Endometrium (tissue), 2 donors: ENCODE data around the gene ZNF664.

ENCODE experiments used
- FAIRE-seq: peaks from 2 replicates; lab custom pipeline; 2012; peaks lifted over from hg19 to GRCh38; lab: Jason Lieb, UNC
- donor health status: control.
- donor health status: control.

Gene ZNF664

DNA sequence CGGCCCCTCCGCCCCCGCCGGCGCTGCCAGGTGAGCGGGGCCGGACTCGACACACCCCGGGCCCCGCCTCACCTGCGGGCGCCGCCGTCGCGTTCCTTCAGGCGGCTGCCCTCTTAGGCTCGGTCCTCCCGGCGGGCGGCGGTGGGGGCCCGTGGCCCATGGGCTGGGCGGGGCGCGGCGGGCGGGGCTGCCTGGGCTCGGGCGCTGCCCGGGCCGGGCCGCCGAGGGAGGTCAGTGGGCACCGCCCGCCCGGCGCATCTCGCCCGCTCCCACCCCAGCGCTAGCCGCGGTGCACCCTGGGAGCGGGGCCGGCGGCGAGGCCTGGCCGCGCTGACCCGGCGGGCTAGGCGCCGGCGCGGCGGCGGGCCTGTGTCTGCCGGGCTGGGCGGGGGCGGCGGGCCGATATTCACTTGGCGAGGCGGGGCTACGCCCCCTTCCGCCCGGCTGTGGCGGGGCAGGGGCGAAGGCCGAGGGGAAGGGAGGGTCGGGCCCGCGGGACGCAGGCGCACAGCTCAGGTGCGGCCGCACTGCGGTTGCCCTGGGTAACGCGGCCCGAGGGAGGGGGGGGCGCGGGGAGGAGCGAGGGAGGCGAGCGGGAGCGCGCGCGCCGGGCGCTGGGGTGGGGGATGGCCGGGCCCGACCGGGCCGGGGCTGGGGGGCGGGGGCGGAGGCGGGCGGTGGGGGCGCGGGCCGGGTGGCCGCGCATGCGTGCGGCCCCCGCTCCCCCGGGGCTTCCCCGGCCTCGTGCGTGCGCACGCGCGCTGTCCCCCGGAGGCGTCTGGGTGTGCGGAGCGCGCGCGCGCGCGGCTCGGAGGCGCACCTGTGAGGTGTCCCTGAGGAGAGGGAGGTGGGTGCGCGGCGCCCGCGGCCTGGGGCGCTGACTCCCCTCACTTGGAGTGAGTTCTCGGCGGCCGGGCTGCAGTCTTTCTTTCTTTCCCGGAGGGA lies at the start of gene ZNF664, which contains the start of gene CCDC92:
ZNF664 (plus strand) TSS at position 759 of the 945 bp plus-strand sequence. CDS start 38,930 bp downstream, outside the sequence.
CCDC92 (minus strand) TSS at position 375 of the 945 bp plus-strand sequence. CDS start 28,526 bp downstream, outside the sequence.
- no peak for FAIRE-seq

DNA sequence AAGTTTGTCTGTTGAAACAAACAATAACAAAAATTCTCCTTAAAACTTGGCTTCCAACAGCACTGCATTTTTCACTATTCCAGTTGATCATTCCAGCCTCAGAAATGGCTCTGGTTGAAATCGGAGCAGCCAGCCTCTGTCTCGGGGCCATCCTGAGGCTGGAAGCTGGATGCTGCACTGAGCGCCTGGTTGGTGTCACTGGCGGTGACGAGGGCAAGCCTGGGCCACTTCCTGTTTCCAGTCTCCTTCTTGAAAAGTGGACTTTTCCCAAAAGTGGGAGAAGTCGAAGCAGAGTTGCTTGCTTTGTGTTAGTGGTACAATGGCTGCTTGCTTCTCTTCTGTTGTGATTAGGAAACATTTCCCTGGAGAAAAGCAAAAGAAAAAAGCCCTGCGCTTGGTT lies 49.1 kb upstream of the ZNF664 start:
- no peak for FAIRE-seq

DNA sequence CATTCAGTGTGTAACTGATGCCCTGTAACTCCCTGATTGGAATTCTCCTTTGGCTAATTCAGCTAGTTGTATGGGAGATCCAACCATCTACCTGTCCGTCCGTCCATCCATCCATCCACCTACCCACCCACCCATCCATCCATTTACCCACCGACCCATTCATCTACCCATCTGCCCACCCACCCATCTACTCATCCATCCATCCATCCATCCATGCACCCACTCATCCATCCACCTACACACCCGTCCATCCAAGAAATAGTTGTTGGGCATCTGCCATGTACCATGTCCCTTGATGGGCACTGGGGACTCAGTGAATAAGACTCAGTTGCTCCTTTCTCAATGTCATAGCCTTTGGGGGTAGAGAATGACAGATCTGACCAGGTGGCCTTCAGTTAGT lies 48.5 kb upstream of the ZNF664 start:
- no peak for FAIRE-seq

DNA sequence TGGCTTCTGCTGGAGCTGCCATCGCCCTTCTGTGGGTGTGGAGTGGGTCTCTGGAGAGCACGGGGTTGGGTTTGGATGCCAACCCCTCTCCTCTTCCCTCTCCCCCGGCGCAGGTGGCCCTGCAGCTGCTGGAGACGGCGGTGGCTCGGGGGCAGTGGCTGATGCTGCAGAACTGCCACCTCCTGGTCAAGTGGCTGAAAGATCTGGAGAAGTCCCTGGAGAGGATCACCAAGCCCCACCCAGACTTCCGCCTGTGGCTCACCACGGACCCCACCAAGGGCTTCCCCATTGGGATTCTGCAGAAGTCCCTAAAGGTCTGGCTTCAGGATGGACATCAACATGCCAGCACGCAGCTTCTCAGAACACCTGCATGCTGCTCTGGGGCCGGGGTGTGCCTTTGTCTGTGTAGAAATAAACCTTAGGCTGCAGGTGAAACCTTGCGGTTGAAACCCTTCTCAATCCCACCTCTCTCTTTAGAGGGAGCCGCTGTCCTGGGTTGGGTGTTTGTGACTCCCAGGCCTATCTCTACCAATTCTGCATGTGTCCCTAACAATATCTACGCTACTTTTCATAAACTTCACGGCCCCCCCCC lies 44.6 kb upstream of the ZNF664 start:
- no peak for FAIRE-seq

DNA sequence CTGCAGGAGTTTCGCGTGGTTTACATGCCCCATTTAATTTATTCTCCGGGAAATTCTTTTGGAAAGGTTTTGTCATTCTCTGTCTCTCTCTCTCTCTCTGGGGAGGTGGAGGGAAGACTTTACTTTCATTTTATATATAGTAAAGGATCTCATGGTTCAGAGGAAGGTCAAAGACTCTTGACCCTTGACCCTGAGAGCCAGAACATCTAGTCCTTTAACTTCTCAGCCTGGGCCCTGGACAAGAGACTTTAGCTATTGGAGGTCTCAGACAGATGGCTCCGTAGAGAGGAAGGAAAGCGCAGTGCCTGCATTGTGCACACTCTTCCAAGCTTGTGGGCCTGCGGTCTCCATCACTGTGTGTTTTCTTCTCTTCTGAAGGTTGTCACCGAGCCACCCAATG lies 44.1 kb upstream of the ZNF664 start:
- no peak for FAIRE-seq

DNA sequence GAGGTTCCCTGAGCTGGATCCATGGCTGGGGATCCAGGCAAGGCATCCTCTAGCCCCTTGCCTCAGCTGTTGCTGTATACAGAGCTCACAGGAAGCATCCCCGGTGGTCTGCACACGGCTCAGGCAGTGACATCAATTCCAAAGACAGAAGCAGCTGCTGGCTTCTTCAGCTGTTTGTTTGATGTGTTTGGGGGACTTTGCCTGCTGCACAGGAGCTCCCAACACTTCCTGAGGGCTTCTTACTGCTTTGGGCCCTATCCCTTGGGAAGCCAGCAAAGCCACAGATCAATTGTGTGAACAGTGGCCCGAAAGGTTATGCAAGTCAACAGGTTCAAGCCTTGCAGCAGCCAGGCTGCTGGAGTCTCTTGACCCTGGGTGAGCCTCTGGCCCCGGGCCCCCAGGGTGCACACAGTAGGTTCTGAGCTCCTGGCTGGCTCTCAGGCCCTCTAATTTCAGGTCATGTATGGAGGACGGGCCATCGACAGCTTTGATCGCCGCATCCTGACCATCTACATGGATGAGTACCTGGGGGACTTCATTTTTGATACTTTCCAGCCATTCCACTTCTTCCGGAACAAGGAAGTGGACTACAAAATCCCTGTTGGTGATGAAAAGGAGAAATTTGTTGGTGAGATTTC lies 43.0 kb upstream of the ZNF664 start:
- no peak for FAIRE-seq

DNA sequence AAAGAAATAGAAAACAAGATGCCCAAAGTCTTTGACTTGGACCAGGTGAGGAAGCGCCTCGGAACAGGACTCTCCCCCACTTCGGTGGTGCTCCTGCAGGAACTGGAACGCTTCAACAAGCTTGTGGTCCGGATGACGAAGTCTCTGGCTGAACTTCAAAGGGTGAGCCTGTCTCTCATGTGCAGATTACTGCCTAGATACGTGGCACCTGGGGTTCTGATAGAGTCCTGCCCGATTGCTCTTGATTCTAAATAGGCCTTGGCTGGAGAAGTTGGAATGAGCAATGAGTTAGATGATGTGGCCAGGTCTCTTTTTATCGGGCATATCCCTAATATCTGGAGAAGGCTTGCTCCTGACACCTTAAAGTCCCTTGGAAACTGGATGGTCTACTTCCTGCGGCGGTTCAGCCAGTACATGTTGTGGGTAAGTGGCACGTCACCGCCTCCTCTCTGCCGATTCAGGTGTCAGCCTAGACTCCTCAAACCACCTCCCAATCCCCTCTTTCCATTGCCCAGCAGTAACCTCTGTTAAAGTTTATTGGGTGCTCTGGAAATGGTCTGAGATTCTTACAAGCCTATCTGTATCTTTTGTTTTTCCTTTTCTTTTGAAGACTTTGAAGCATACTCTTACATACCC lies 41.2 kb upstream of the ZNF664 start:
- FAIRE-seq: no peak

DNA sequence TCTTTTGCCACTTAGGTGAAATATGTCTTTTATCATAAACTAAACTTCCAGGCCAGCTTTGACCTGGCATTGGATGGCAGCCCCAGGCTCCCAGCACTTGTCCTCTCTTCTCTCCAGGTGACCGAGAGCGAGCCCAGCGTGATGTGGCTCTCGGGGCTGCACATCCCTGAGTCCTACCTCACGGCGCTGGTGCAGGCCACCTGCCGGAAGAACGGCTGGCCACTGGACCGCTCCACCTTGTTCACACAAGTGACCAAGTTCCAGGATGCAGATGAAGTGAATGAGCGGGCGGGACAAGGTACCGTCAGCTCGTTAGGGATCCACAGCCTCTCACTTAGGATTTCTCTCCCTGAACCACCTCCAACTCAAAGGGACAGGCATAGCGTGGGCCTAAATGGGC lies 39.8 kb upstream of the ZNF664 start:
- FAIRE-seq: no peak

DNA sequence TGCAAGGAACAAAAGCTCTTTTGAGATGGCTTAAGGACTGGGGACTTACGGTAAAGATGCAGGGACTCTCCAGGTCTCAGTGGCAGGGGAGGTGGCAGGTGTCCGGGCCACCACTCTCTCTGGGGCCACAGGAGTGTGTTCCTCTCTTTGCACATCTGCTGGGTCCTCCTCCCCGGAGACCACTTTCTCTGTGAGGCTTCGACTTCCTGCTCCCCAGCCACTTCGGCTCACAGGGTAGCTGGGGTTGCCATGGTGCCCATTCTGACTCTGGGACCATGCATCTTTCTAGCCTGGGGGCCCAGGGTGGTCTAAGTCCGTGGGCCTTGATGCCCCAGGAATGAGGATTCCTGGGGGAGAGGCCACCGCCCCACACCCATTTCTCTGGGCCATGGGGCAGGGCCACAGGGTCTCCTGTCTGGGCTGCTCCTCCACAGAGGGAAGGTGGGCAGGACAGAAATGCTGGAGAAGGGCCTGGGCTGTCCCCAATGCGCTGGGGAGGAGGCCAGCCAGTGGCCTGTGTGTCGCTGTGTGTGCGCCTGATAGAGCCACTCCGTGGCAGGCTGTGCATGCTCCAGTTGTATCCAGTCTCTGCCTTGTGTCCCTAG lies 38.9 kb upstream of the ZNF664 start:
- no peak for FAIRE-seq

DNA sequence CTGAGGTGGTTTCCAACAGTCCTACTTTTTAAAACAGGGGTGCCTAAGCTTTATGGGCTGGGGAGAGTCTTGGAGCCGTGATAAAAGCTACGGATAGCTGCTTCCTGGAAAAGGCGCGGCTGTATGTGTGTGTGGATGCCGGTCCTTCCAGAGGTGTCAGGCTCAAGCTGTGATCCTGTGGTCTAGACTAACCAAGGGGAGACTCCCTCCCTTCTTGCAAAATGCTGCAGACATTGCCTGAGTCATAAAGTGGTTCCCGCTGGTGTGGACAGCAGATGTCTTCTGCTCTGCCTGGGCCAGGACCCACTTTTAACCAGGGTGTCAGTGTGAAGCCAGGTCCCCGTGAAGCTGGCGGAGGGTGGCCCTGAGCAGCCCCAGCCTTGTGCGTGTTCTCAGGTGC lies 38.2 kb upstream of the ZNF664 start:
- no peak for FAIRE-seq

DNA sequence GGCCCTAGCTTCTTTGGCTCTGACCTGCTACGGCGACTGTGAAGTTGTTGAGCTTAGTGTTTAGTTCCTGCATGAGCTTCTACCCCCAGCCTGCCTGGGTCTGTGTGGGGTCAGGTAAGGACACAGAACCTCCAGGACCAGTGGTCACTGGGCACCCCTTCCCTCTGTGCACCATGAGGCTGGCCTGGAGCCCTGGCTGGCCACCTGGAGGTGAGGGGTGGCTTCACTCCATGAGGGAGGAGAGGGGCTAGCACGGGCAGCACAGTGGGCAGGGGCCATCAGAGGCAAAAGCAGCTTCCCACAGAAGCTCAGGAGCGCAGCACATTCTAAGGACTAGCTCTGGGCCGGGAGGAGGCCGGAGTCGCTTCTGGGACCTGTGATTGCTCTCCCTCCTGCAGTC lies 37.1 kb upstream of the ZNF664 start:
- no peak for FAIRE-seq

DNA sequence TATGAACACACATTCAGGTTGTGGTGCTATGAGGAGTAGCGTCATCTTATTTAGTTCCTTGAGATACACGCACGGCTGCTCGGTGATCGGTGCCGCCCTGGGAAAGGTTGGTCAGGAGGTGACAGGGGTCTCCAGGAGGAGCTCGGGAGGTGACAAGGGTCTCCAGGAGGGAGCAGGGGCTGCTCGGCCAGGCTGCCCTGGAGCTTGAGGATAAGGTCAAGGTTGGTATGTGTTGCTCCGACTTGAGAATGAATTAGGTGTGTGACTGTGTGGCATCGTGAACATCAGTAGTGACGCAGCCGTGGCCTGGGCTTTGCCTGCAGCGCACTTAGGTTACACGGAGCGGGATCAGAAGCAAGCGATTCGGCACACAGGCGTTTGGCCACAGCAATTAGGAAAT lies 36.5 kb upstream of the ZNF664 start:
- FAIRE-seq: no peak

DNA sequence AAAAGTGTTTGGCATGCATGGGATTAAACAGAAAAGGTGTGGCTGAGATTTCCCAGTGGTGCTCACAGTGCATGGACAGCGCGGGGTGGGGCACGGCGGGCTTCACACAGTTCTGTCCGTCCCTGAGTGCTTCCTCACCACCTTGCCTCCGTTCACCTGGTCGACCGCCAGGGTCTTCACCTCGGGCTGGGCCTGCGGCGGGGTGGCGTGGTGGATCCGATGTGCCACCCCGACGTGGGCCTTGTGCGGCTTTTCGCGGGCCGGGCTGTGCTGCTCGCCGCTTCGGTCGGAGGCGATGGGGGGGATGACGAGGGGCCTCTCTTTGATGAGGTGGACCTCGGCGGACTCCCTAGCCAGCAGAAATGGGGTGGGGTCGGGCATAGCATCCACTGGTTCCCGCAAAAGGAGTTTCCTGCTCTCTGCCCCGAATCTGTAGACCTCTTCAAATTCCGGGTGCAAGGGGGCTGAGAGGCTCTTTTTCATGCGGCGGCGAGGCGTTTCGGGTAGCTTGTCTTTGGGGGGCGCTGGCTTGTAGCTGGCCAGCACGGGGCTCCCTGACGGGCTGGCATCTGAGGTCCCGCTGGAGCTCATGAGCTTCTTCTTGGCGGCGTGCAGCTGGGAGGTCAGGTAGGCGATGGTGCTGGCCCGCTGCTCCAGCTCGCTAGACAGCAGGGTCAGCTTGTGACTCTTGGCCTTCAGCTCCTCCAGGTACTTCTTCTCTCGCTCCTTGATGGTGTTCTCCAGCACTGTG lies 35.9 kb upstream of the ZNF664 start:
- FAIRE-seq: no peak

DNA sequence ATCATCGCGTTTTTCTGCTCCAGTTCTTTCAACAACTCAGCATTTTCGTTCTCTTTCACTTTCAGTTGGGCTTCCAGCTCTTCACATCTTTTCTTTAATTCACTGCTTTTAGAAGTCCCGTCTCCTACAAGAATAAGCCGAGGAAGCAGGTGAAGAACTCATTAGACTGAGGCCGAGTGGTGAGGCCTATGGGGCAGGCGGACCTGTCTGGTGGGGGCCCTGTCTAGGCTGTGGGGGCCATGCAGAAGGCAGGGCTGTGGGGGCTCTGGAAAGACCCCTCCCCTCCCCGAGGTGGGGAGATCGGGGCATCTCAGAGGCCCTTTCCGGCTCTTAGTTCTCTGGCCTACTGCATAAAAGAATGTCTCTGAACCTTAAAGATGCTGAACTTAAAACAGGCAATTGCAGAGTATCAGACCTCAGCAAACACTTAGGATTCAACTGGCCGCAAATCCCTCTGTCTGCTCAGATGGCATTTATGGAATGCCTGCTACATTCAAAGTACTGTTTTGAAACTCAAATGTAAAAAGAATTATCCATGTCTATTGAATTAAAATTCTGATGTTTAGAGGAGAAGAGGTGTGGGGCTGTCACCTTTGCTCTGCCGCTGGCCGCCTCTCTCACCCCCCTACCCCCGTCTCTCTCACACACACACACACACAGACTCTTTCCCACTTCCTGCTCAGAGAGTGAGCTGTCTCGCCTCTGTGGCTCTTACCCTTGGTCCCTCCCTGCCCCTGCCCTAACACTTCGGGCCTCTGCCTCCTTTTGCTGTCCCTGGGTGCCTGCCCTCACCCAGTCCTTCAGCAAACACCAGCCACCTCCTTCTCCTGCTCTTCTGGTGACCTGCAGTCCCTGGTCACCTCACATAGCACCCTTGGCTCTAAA lies 35.1 kb upstream of the ZNF664 start:
- no peak for FAIRE-seq

DNA sequence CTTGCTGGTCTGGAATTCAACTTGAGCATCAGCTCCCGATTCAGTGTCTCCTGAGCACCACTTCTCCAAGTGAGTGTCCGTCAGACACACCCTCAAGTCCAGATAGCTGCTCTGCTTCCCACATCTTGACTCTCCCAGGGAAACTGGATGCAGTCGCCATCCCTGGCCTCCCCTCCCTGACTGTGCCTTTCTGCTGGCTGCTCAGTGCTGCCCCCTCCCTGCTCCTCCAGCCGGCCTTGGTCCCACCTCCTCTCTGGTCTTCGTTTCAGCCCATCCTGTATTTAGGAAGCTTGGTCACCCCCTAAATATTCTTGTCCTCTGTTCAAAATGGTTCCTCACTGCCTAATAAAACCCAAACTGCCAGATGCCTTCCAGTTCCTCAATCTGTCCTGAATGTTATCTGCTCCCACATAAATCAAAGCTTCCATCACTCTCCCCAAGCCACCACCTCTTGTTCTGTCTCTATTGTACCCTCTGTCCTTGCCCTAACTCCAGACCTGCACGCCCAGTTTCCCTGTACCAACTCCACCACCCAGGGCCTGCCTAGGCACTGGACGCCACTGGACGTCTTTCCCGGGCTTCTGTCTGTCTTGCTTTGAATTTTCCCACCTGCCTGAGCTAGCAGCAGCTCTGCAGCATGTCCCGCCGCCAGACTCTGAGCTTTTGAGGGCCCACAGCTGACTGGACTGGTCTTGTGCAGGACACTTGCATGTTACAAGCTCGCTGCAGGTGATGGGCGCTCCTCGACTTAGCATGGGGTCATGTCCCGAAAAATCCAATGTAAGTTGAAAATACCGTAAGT lies 34.1 kb upstream of the ZNF664 start:
- FAIRE-seq: no peak

DNA sequence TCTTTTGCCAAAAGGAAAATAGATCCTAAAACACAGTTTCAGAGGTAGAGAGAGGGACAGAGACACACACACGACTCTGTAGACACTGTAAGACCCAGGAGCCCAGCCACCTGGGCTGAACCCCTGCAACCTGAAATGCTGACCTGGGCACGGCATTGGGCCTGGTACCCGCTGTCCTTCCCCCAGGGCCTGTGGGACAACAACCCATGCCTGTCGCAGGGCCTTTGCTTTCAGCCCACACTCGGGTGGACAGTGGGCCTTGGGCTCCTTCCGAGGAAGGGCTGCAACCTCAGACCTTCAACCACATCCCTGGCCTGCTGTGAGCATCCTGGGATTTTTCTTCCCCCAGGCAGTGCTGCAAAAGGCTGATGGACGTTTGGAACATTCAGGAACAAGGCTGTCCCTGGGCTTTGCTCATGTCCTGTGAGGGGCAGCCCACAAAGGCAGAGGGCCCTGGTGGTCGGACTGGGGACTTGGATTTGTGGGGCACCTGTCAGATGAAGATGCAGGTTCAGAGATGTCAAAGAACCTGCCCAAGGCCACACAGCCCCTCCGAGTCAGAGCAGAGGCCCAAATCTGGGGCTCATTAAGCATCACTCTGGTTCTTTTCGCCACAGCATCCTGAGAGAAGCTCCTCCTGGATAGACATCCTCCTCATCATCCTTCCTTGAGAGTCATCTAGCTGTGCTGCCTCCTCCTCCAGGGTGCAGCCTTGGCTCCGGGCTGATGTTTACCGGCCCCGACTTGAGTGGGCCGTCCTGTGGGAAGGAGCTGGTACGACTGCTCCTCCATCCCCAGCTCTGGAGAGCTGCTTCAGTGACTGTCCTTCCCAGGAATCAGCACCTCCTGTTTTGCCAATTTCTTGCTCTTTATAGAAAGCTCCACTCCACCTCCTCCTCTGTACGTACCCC lies 33.0 kb upstream of the ZNF664 start:
- no peak for FAIRE-seq

DNA sequence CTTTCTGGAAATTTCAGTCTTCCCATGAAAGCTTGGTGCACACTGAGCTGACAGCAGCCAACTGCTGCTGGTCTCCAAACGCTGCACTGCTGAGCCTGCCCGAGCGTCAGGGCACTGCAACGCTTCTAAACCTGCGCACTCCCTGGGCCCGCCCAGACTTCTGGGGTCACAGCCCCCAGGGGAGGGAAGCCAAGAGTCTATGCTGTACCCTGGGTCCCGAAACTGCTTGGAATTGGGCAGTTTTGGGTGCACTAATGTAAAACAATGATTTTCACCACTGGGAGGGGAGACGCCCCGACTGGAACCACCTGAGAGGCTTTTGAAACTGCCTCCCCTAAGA lies 32.4 kb upstream of the ZNF664 start:
- no peak for FAIRE-seq

DNA sequence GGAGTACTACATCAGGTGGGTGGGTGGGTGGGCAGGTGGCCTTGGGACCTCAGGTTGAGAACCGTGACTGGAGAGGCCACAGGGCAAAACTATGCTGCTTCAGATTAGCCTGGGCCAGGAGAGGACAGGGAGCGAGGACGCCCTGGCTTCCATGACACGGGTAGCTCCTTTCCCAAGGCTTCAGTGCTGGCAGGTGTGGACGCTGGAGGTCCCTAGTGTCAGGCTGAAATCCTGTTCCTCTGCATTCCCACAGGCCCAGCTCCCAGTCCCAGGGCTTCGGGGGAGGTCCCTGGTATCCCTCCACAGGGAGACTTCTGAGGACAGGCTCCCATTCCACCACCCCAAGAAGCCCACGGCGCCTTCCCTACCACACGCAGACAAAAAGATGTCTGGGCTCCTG lies 32.0 kb upstream of the ZNF664 start:
- FAIRE-seq: no peak
